Testis (tissue), 3 donors: Measurements from ENCODE around the gene CDH4. TPM values are rescaled to one million over a fixed set of nuclear protein-coding genes. Genes with fewer than 3 reads are reported as not detected.

Experiments
- DNase-seq: peaks from one replicate; pipeline ENCODE4 v3.0.0-alpha.2; 2019
- H3K27ac ChIP-seq, 2 donors: fragments of 200-600 bp; sonication (generic); one replicate each; pipeline ENCODE4 v1.5.1; 2019
- H3K27me3 ChIP-seq: fragments of 200-600 bp; sonication (generic); one replicate; pipeline ENCODE4 v1.5.1; 2019
- H3K36me3 ChIP-seq: fragments of 200-600 bp; sonication (generic); one replicate; pipeline ENCODE4 v1.5.1; 2017; ENCODE audit warnings: low read depth; ENCODE audit errors: missing control alignments
- H3K4me1 ChIP-seq: fragments of 200-600 bp; sonication (generic); one replicate; pipeline ENCODE4 v1.5.1; 2019
- H3K4me3 ChIP-seq, 2 donors: fragments of 200-600 bp; sonication (generic); one replicate each; pipeline ENCODE4 v1.5.1; 2017 to 2019
- H3K9me3 ChIP-seq: fragments of 200-600 bp; sonication (generic); one replicate; pipeline ENCODE4 v1.5.1; 2017
- CTCF ChIP-seq, 3 experiments: fragments of 450-650 bp in 2 of 3; fragments of 200-600 bp in 1 of 3; sonication (generic) in 1 of 3; IDR thresholded peaks; one replicate each; pipeline ENCODE4 v1.5.1; 2016 to 2019; ENCODE audit warnings: antibody characterized with exemption in 3 of 3, mild to moderate bottlenecking in 2 of 3, moderate library complexity in 1 of 3
- POLR2A ChIP-seq: fragments of 450-650 bp; IDR thresholded peaks from one replicate; pipeline ENCODE4 v1.6.1; 2017; ENCODE audit warnings: antibody characterized with exemption, mild to moderate bottlenecking, moderate library complexity
- WGBS, 2 donors: methylation state at CpG; one replicate each; pipeline ENCODE4 v1.1.5; 2018; 5-methylcytosine and 5-hydroxymethylcytosine counted together
- intact Hi-C: fragments of 100-400 bp; cut with DNase I; formaldehyde crosslinking; loops from one replicate; pipeline ENCODE4 v1.15.1; 2023; ENCODE audit warnings: low total_unique reads
- polyA plus RNA-seq: library from polyadenylated mRNA; stranded (reverse); fragments of 350-450 nt; fragmentation: Illumina TruSeq; extraction: RNeasy Lipid Tissue Mini Kit (QIAGEN cat#74804); gene quantifications from one replicate; pipeline ENCODE4 v1.2.3, GENCODE V29; 2014; ENCODE audit warnings: low read depth, low replicate concordance; ENCODE audit not compliant: insufficient read depth
- total RNA-seq, 2 donors: library from RNA; depleted of rRNA; stranded (reverse); fragments of >200 nt; gene quantifications; one replicate each; pipeline ENCODE4 v1.2.3, GENCODE V29; 2016

CDH4 gene
- total and polyA plus RNA-seq, 3 donors from 2014 or later = 1.4 to 3.3 (median 1.9) TPM

GRCh38 chr20:61799928-61800327 lies 547.9 kb downstream of the CDH4 start:
- H3K27me3 ChIP-seq = no peaks in the 10 kb centered on the region
- TF ChIP-seq CTCF (IDR thresholded peaks at IDR 0.05) (no peak), POLR2A (no peak)
- H3K4me3 ChIP-seq = no peak overlapping the region
- no peaks in the 10 kb centered on the region for H3K9me3 ChIP-seq
- H3K27ac ChIP-seq = no peak overlapping the region
- no peak for DNase-seq
- intact Hi-C loops = no loop called here
- H3K36me3 ChIP-seq = no peaks in the 10 kb centered on the region
- 89 to 96% methylated on average over 19 to 21 of the region's 21 CpGs for WGBS, 2 donors
- peaks cover 7% of the 10 kb centered on the region for H3K4me1 ChIP-seq

- Histone ChIP-seq H3K36me3 (no peaks in the 10 kb centered on the region), H3K27ac (no peak overlapping the region), H3K4me1 (peaks cover 7% of the 10 kb centered on the region), H3K27me3 (no peaks in the 10 kb centered on the region), H3K4me3 (no peak overlapping the region), H3K9me3 (no peaks in the 10 kb centered on the region)
- WGBS, 2 donors = 79 to 85% methylated on average over 6 to 13 of the region's 13 CpGs
- no peak for DNase-seq
- no peak for TF ChIP-seq CTCF (IDR thresholded peaks at IDR 0.05)
- no peak for TF ChIP-seq POLR2A
- intact Hi-C loops = no loop called here
Measured at GRCh38 chr20:61800359-61801064, 548.5 kb downstream of the CDH4 start.

- H3K27ac ChIP-seq = no peak overlapping the region
- TF ChIP-seq CTCF (IDR thresholded peaks at IDR 0.05) = no peak
- TF ChIP-seq POLR2A = no peak
- no peaks in the 10 kb centered on the region for H3K36me3 ChIP-seq
- peaks cover 7% of the 10 kb centered on the region for H3K4me1 ChIP-seq
- H3K27me3 ChIP-seq = no peaks in the 10 kb centered on the region
- H3K9me3 ChIP-seq = no peaks in the 10 kb centered on the region
- intact Hi-C loops = no loop called here
- no peak overlapping the region for H3K4me3 ChIP-seq
- WGBS, 2 donors = 84 to 97% methylated on average over 5 to 9 of the region's 9 CpGs
- no peak for DNase-seq
Measured at GRCh38 chr20:61801065-61801360, 549.0 kb downstream of the CDH4 start.

- H3K4me3 ChIP-seq = no peak overlapping the region
- DNase-seq = no peak
- WGBS, 2 donors = 82 to 89% methylated on average over 3 to 4 of the region's 4 CpGs
- peaks cover 7% of the 10 kb centered on the region for H3K4me1 ChIP-seq
- no peak overlapping the region for H3K27ac ChIP-seq
- no peaks in the 10 kb centered on the region for H3K9me3 ChIP-seq
- H3K27me3 ChIP-seq = no peaks in the 10 kb centered on the region
- H3K36me3 ChIP-seq = no peaks in the 10 kb centered on the region
- TF ChIP-seq POLR2A (no peak), CTCF (IDR thresholded peaks at IDR 0.05) (no peak)
- intact Hi-C loops = no loop called here
Measured at GRCh38 chr20:61801428-61801827, 549.4 kb downstream of the CDH4 start.

DNA sequence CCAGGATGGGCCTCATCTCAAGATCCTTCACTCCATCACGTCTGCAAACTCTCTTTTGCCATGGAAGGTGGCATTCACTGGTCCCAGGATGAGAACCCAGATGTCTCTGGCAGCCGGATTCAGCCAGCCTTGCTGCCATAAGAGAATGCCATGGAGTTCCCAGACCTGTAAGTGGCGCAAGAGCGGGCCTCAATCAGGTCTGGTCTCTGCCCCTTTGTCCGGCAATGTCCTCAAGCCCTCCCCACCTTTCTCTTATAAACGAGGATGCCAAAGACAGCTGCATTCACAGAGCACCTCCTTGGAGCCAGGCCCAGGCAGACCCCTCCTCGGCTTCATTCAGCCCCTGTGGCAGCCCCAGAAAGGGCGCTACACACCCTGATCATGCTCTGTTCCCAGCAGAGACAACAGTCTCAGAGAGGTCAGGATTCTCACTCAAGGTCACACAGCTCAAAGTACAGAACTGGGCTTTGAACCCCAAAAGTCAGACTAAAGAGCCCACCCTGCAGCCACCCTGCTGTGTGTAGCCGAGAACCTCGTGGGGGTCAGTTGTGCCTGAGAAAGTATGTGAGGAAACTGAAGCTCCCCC lies 549.9 kb downstream of the CDH4 start:
- no peak for TF ChIP-seq CTCF (IDR thresholded peaks at IDR 0.05)
- no peak for TF ChIP-seq POLR2A

More for the DNA sequence above, 549.9 kb downstream of the CDH4 start:
- no peaks in the 10 kb centered on the region for H3K27me3 ChIP-seq
- H3K36me3 ChIP-seq = no peaks in the 10 kb centered on the region
- DNase-seq = no peak
- H3K27ac ChIP-seq = no peak overlapping the region
- no peaks in the 10 kb centered on the region for H3K9me3 ChIP-seq
- intact Hi-C loops = no loop called here
- 82 to 83% methylated on average over 10 of the region's 10 CpGs for WGBS, 2 donors
- H3K4me3 ChIP-seq = no peak overlapping the region
- peaks cover 7% of the 10 kb centered on the region for H3K4me1 ChIP-seq
